ENCODE data around the gene SLC25A45. TPM values are rescaled to one million over a fixed set of nuclear protein-coding genes. Genes with fewer than 3 reads are reported as not detected.

SLC25A45 gene
- total RNA-seq, 4 donors from 2014 or later = 0.82 to 7.3 (median 6.8) TPM

DNA sequence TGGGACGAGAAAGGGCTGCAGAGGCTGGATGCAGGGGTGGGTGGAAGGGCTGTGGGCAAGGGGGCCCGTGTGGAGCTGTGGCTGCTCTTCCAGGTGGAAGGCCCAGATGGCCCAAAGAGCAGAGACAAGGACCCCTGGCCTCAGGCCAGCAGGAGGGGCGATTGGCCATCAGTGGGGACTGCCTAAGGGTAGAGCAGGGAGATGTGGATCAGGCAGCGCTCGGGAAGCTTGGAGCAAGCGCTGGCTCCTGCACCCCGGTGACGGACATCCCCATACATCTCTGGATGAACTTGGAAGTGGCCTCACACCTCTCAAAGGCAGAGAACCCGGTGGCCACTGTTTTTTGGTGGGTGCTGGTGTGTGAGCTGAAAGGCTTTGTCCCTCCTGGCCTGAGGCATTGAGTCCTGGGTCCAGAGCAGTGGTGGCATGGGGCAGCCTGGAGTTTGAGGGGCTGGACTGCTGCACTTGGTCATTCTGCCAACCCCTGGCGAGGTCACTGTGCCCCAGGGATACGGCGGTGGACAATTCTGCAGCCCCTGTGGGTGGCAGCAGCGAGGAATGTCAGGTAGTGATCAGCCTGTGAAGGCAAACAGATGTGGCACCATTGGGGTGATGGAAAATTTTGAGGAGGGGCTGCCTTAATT, 9.9 kb upstream of the SLC25A45 start:
- TF ChIP-seq, protein P1, sequence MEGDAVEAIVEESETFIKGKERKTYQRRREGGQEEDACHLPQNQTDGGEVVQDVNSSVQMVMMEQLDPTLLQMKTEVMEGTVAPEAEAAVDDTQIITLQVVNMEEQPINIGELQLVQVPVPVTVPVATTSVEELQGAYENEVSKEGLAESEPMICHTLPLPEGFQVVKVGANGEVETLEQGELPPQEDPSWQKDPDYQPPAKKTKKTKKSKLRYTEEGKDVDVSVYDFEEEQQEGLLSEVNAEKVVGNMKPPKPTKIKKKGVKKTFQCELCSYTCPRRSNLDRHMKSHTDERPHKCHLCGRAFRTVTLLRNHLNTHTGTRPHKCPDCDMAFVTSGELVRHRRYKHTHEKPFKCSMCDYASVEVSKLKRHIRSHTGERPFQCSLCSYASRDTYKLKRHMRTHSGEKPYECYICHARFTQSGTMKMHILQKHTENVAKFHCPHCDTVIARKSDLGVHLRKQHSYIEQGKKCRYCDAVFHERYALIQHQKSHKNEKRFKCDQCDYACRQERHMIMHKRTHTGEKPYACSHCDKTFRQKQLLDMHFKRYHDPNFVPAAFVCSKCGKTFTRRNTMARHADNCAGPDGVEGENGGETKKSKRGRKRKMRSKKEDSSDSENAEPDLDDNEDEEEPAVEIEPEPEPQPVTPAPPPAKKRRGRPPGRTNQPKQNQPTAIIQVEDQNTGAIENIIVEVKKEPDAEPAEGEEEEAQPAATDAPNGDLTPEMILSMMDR (IDR thresholded peaks at IDR 0.05; ENCODE audit: low read depth) = no peak

DNA sequence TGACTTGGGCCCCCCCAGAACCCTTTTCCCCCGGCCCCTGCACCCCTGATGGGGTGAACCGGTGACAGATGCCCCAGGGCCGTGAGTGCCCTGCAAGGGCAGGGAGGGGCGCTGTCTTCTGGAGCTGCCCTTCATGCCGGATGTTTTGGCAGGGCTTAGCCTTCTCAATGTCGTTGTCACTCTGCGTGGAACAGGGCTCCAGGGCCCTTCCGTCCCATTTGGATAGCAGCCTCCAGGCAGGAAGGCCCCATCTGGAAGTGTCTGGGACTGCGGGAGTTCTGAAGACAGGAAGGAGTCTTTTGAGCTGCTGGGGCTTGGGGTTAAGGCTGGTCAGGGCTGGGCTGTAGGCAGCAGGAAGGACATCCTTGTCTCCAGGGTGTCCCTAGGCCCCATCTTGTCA, 8.6 kb upstream of the SLC25A45 start:
- TF ChIP-seq, protein P1 (IDR thresholded peaks at IDR 0.05; ENCODE audit: low read depth) = no peak

DNA sequence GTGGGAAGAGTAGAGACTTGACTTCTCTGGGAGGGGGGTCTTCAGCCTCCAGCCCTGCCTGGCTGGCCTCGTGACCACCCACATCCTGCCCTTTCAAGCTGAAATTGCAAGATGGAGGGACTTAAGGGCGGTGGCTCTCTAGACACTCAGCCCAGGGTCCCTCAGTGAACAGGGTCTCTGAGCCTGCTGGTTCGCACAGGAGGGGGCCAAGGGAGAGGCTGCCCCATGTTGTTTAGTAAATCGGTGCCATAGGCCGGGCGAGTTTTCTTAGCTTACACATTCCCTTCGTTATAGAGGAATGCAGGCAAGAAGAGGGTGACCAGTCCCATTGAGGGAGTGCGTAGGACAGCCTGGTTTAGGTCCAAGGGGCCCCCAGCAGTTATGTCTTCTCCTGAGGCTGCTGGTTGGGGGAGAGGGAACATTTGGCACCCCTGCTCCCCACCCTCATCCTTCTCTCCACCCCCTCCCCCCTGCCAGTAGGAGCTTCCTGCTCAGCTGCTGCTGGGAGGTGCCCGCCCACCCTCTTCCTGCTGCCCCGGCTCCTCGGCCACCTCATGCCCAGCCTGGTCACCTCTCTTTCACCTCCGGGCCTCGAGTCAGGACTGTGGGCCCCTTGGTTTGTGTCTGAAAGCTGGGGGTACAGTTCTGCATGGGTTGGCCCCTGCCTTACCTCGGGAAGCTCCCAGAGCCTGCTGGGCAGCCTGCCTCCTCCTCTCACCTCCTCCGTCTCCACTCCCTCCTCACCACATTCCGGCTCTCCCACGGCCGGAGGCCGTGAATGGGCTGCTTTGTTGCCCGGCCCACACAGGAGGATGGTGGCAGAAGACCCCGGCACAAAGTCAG, 7.9 kb upstream of the SLC25A45 start:
- TF ChIP-seq, protein P1 (IDR thresholded peaks at IDR 0.05; ENCODE audit: low read depth) = no peak

DNA sequence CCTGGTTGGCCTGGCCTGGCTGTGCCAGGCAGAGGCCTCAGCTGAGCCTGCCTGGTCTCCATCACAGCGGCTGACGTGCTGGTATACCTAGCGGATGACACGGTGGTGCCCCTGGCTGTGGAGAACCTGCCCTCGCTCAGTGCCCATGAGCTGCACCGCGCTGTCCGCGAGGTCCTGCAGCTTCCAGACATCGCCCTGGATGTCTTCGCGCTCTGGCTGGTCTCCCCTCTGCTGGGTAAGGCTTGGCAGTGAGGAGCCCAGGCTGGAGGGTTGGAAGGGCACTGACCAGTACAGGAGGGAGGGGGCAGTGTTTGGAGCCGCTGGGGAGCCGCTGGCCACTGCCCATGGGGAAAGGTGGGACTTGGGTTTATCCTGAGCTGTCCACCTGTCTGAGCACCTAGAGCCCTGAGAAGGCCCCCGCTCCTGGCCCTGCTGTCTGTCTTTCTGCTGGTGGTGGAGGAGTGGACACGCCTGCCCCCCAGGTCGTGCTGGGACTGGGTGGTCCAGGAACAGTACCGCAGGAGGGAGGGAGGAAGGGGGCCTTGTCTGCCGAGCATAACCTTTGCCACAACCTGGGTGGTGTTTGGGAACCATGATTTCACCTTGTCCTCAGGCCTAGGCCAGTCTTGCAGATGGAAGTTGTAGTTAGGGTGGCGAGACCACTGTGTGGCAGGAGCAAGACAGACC, 7.0 kb upstream of the SLC25A45 start:
- TF ChIP-seq, protein P1 (IDR thresholded peaks at IDR 0.05; ENCODE audit: low read depth) = no peak

DNA sequence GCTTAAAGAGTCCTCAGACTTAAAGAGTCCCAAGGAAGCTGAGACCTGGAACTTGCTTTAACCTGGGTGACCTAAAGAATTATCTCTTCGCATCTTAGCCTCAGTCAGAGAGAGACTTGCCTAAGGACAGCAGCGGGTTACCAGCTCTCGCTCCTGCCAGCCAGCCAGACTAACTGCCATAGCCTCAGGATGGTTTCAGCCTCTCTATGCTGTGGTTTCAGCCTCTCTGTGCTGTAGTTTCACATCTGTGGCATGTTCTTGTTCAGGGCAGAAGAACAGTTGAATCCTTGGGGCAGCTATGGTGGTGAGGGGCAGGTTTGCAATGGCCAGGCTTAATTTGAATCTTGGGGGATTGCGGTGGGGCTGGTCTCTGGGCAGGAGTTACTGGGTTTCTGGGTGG, 6.3 kb upstream of the SLC25A45 start:
- TF ChIP-seq, protein P1 (IDR thresholded peaks at IDR 0.05; ENCODE audit: low read depth) = no peak

DNA sequence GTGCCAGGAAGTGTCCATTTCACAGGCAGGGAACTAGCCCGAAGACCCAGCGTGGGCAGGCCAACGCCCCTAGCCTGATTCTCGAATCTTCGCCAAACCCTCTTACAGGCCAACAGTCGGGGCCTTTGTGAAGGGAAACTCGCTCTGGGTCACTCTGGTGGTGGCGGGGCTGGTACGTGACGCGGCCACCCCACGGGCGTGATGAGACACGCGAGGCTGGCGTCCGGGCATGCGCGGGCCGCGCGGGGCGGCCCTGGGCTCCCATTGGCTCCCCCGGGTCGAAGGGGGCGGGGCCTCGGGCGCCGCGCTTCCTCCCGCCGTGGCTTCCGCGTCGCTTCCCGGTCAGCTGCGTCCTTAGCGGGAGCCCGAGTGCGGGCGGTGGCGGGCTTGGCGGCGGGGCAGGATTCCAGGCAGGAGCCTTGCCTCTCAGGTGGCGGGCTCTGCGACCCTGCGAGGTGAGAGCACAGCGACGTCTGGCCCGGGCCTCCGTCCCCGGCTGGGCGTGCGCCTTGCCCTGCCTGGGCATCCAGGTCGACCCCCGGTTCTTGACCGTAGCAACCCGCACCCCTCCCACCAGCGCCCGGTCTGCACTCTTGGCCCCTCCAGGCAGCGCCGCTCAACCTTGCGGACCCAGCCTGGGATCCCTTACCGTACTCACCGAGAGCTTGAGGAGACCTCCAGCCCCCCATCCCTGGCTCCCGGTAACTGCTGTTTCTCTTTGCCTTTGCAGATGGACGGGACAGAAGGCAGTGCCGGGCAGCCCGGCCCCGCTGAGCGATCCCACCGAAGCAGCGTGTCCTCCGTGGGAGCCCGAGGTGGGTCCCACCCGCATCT, 4.1 kb upstream of the SLC25A45 start, which contains the start of gene FRMD8:
TSS of gene FRMD8 (plus strand) at position 331 of the 834 bp plus-strand sequence. CDS start at position 731, 400 bp downstream.
- TF ChIP-seq, protein P1 (IDR thresholded peaks at IDR 0.05; ENCODE audit: low read depth) = no peak
